HG03064 (cell line): ENCODE measurements around the gene KIF26B.

Experiments
- ATAC-seq: cut with Tn5 transposase; IDR thresholded peaks from one replicate; pipeline ENCODE4 v1.9.1; 2021; ENCODE audit warnings: low read depth; ENCODE audit not compliant: unreplicated experiment

KIF26B gene

GRCh38 chr1:245448975-245449431 lies 294.2 kb downstream of the KIF26B start:
- ATAC-seq = no peak

GRCh38 chr1:245453541-245453940 lies 298.8 kb downstream of the KIF26B start:
- ATAC-seq = no peak

- no peak for ATAC-seq
These were observed 299.3 kb downstream of the KIF26B start for GRCh38 chr1:245454051-245454450.

- ATAC-seq = no peak
These were observed 302.8 kb downstream of the KIF26B start for GRCh38 chr1:245457562-245457961.

- ATAC-seq = no peak
These were observed 303.4 kb downstream of the KIF26B start for GRCh38 chr1:245458234-245458633.

GRCh38 chr1:245458761-245459174 lies 304.0 kb downstream of the KIF26B start:
- ATAC-seq = no peak

- no peak for ATAC-seq
These were observed 304.8 kb downstream of the KIF26B start for GRCh38 chr1:245459621-245460020.

GRCh38 chr1:245461681-245462080 lies 306.9 kb downstream of the KIF26B start:
- ATAC-seq = no peak

- ATAC-seq = no peak
These were observed 307.4 kb downstream of the KIF26B start for GRCh38 chr1:245462161-245462560.

- ATAC-seq = no peak
These were observed 308.8 kb downstream of the KIF26B start for GRCh38 chr1:245463392-245464165.

- ATAC-seq = no peak
These were observed 309.5 kb downstream of the KIF26B start for GRCh38 chr1:245464290-245464689.

GRCh38 chr1:245465666-245466065 lies 310.9 kb downstream of the KIF26B start:
- ATAC-seq = no peak

- no peak for ATAC-seq
These were observed 311.5 kb downstream of the KIF26B start for GRCh38 chr1:245466261-245466660.

- ATAC-seq = no peak
These were observed 313.0 kb downstream of the KIF26B start for GRCh38 chr1:245467804-245468203.

GRCh38 chr1:245469006-245469405 lies 314.2 kb downstream of the KIF26B start:
- no peak for ATAC-seq

- ATAC-seq = no peak
These were observed 314.9 kb downstream of the KIF26B start for GRCh38 chr1:245469734-245470133.

- no peak for ATAC-seq
These were observed 320.3 kb downstream of the KIF26B start for GRCh38 chr1:245475126-245475525.

GRCh38 chr1:245475961-245476516 lies 321.3 kb downstream of the KIF26B start:
- no peak for ATAC-seq

GRCh38 chr1:245477941-245478340 lies 323.2 kb downstream of the KIF26B start:
- ATAC-seq = no peak

- ATAC-seq = no peak
These were observed 325.8 kb downstream of the KIF26B start for GRCh38 chr1:245480393-245481120.

- no peak for ATAC-seq
These were observed 326.5 kb downstream of the KIF26B start for GRCh38 chr1:245481261-245481660.

- no peak for ATAC-seq
These were observed 328.5 kb downstream of the KIF26B start for GRCh38 chr1:245483247-245483646.
